ENCODE results near the gene FOXRED2.

The FOXRED2 gene

DNA sequence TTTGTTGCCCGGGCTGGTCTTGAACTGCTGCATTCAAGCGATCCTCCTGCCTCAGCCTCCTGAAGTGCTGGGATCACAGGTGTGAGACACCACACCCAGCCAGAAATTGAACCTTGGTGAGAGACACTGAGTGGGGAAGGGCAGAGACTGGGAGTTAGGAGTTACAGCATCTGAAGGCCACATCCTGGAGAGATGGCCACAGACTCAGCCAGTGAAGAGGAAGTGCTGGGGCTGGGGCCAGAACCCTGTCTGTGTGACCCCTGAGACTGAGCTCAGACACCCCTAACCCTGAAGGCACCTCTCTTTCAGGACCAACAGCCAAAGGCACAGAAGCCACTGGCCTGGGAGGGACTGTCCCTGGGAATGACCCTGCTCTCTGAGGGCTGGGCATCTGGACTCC lies 59.2 kb downstream of the FOXRED2 start:
- no peak for DNase-seq

DNA sequence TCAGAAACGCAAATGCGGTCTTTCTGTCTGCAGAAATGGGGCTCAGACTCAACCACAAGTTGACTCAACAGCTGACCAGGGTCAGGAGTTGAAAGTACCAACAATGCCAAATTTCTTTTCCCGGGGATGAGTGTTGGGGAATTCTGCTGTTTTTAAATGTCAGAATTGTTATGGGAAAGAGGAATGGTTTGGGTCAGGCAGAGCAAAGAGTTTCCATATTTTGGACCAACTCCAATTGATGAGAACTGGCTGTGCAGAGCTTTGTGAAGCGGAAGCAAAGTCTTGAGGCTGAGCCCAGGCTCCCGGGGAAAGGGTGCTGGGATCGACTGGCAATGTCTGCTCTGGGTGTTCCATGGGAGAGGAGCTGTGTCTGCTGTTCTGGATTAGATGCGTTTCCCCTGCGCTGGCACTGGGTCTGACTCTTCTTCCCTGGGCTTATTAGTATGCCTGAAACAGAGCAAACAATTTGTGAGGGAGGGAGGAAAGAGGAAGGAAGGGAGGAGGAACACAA lies 61.6 kb downstream of the FOXRED2 start:
- DNase-seq, result no peak

DNA sequence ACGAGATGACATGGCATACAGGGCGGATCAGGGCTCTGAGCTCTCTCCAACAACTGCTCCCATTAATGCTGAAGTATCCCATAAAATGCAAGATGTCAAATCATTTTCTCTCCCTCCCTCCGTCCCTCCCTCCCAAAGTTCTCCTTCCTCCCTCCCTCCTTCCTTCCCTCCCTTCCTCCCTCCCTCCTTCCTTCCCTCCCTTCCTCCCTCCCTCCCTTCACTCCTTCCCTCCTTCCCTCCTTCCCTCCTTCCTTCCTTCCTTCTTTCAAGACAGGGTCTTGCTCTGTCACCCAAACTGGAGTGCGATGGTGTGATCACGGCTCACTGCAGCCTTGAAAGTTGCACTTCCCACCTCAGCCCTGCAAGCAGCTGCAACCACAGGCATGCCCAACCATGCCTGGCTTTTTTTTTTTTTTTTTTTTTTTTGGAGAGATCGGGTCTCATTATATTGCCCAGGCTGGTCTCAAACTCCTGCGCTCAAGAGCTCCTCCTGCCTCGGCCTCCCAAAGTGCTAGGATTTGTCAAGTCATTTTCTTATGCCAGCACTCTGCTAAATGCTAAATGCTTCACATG lies 63.6 kb downstream of the FOXRED2 start:
- DNase-seq, result no peak

DNA sequence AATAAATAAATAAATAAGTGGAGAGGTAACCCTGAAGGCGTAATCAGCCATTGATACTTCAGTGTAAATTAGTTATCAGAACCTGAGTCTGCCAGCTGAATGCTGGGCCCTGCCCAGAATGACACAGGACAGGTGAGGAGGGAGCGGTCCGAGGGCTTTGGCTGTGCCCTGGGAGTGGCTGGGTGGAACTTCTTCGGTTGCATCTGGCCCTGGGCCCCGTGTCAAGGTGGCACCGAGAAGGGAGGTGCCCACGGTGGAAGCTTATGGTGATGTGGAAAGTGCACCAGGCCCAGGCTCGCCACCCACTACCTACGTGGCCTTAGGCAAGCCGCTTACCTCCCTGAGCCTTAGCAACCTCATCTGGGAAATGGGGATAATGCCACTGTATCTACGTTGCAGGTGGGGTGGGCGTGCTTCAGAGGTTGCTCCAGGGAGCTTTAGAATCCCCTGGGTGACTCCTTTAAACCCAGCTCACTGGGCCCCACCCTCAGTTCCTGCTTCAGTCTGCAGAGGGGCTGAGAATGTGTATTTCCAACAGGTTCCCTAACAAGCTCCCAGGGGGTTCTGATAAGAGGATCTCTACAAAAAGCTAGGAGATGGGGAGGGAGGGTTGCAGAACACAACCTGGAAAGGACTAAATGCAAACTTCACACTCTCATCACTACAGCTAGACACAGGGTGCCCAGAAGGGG lies 64.2 kb downstream of the FOXRED2 start:
- DNase-seq, result no peak

DNA sequence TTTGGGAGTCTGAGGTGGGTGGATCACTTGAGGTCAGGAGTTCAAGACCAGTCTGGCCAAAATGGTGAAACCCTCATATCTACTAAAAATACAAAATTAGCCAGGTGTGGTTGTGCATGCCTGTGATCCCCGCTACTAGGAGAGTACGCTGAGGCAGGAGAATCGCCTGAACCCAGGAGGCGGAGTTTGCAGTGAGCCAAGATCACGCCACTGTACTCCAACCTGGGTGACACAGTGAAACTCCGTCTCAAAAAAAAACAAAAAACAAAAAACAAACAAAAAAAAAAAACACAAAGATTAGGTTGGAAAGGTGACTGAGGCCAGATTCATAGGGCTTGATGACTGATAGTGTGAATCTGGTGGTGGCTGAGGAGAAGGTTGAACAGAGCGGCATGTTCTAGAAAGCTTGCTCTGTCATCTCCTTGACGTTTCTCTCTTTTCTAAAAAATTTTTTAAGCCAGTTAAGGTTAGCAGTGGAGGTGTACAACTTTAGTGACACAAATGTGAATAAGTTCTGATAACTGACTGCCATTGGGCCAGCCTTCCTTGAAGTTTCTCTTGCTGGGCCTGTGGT lies 66.3 kb downstream of the FOXRED2 start:
- DNase-seq, result no peak

DNA sequence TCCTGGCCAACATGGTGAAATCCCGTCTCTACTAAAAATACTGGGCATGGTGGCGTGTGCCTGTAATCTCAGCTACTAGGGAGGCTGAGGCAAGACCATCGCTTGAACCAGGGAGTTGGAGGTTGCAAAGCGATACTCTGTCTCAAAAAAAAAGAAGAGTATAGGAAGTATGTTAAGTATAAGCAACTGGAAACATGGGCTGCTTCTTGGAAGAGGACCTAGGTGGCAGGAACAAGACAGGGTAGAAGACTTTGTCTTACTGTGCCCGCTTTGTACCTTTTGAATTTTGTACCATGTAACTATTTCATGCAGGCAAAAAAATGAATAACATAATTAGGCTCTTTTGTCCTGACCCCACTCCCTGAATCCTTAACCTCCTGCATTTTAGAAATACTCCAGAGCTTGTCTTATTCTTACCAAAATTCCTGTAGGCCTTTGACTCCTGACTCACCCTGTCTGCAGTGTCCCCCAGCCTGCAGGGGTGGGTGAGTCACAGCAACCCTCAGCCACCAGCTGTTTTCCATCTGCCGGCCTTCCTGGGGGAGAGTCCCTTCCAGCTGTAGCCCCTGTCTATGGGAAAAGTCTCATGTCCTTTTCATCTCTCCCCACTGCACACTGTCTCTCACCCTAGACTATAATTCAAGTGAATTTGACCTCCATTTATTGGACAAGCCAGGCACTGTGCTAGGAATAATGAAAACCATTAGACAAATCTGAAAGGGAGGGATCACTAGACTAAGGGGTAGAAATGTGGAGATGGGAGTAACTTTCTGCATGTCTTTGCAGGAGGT lies 67.2 kb downstream of the FOXRED2 start:
- DNase-seq, result peak; percentile 52

All from SHP77 treated with DMSO at 0.1 percent for 48 hours (cell line).